HCT116 (cell line): ENCODE measurements around the gene UNC5C. TPM values are rescaled to one million over a fixed set of nuclear protein-coding genes. Genes with fewer than 3 reads are reported as not detected.

ENCODE experiments used
- ATAC-seq: fragments of 200-7000 bp; cut with Tn5 transposase; 2 replicates; pipeline ENCODE4 v1.9.1; 2020; ENCODE audit warnings: mild to moderate bottlenecking, moderate library complexity
- BruUV-seq: library from RNA; stranded (reverse); fragments of 400-500 nt; replicated peaks from 2 replicates; lab custom pipeline; 2021; lab: Mats Ljungman, UMichigan
- CTCF ChIA-PET: fragments of 300-600 bp; sonication (Branson Sonifier 250); formaldehyde crosslinking; loops from one replicate; lab custom pipeline; 2021; ENCODE audit warnings: antibody characterized with exemption; lab: Charles Lee
- POLR2A ChIA-PET: fragments of 300-600, 350-600 bp; sonication (Branson Sonifier 250); formaldehyde crosslinking; loops from one replicate; lab custom pipeline; 2021; ENCODE audit warnings: antibody characterized with exemption; lab: Charles Lee
- RAD21 ChIA-PET, 2 experiments: fragments of 300-600 bp; sonication (Branson Sonifier 250); formaldehyde crosslinking; loops; one replicate each; lab custom pipeline; 2023; ENCODE audit warnings: low total read pairs in 2 of 2; ENCODE audit not compliant: uncharacterized antibody in 2 of 2, unreplicated experiment in 2 of 2, low non-redundant PET in 1 of 2; lab: Charles Lee
- DNase-seq: peaks from one replicate; pipeline ENCODE4 v3.0.0-alpha.2; 2010; ENCODE audit warnings: low read depth, low spot score
- H2AFZ ChIP-seq: fragments of 200-600 bp; shearing (Covaris generic), sonication (generic); 2 replicates; pipeline ENCODE4 v1.6.1; 2017; ENCODE audit warnings: low read depth, mixed run types, mixed read lengths, antibody characterized with exemption, low read length; ENCODE audit not compliant: poor library complexity, severe bottlenecking
- H3K27ac ChIP-seq: 2 replicates; pipeline ENCODE4 v1.5.1; 2012; ENCODE audit warnings: low read depth, low read length
- H3K27me3 ChIP-seq: fragments of 200-600 bp; sonication (generic); 2 replicates; pipeline ENCODE4 v1.6.1; 2016; ENCODE audit warnings: mixed run types, low read length, mixed read lengths; ENCODE audit not compliant: insufficient read depth
- H3K36me3 ChIP-seq, 2 experiments: fragments of 200-500 bp in 1 of 2; fragments of 200-600 bp in 1 of 2; sonication (Bioruptor generic) in 1 of 2; sonication (generic) in 1 of 2; 2 replicates each; pipeline versions ENCODE4 v1.5.1 to v1.6.1; 2014 to 2016; ENCODE audit warnings: low read length in 2 of 2, inconsistent platforms in 1 of 2, mixed read lengths in 1 of 2, mixed run types in 1 of 2; ENCODE audit not compliant: insufficient read depth in 2 of 2, control insufficient read depth in 1 of 2
- H3K4me1 ChIP-seq, 2 experiments: fragments of 200-600 bp in 1 of 2; sonication (generic) in 1 of 2; 2 replicates each; pipeline versions ENCODE4 v1.5.1 to v1.6.1; 2012 to 2017; ENCODE audit warnings: low read length in 2 of 2, inconsistent platforms in 1 of 2, mild to moderate bottlenecking in 1 of 2, mixed read lengths in 1 of 2, mixed run types in 1 of 2, moderate library complexity in 1 of 2; ENCODE audit not compliant: insufficient read depth in 2 of 2, control insufficient read depth in 1 of 2
- H3K4me2 ChIP-seq: fragments of 200-600 bp; sonication (generic); 2 replicates; pipeline ENCODE4 v1.6.1; 2017; ENCODE audit warnings: mixed run types, low read length, mixed read lengths
- H3K4me3 ChIP-seq, 2 experiments: fragments of 200-600 bp in 1 of 2; sonication (generic) in 1 of 2; replicated peaks in 1 of 2; 2 replicates each; pipeline ENCODE4 v1.5.1; 2011 to 2016; ENCODE audit warnings: low read length in 2 of 2, control low read depth in 1 of 2, low read depth in 1 of 2, mild to moderate bottlenecking in 1 of 2, mixed read lengths in 1 of 2, mixed run types in 1 of 2
- H3K79me2 ChIP-seq: fragments of 200-600 bp; sonication (generic); 2 replicates; pipeline ENCODE4 v1.6.1; 2017; ENCODE audit warnings: mild to moderate bottlenecking, mixed run types, low read length, moderate library complexity, mixed read lengths; ENCODE audit not compliant: insufficient read depth
- H3K9ac ChIP-seq: fragments of 200-600 bp; sonication (generic); 2 replicates; pipeline ENCODE4 v1.6.1; 2016; ENCODE audit warnings: low read length, mixed read lengths
- H3K9me2 ChIP-seq: fragments of 200-600 bp; sonication (generic), shearing (Covaris generic); 2 replicates; pipeline ENCODE4 v1.6.1; 2017; ENCODE audit warnings: mixed run types, mild to moderate bottlenecking, moderate library complexity; ENCODE audit not compliant: insufficient read depth
- H3K9me3 ChIP-seq, 2 experiments: fragments of 200-500 bp in 1 of 2; fragments of 200-600 bp in 1 of 2; sonication (Bioruptor generic) in 1 of 2; sonication (generic) in 1 of 2; 2 replicates each; pipeline ENCODE4 v1.6.1; 2014 to 2017; ENCODE audit warnings: low read length in 2 of 2, mixed read lengths in 2 of 2, inconsistent platforms in 1 of 2, low read depth in 1 of 2, mild to moderate bottlenecking in 1 of 2, mixed run types in 1 of 2, moderate library complexity in 1 of 2; ENCODE audit not compliant: control insufficient read depth in 1 of 2, insufficient read depth in 1 of 2
- H4K20me1 ChIP-seq: fragments of 200-600 bp; sonication (generic), shearing (Covaris generic); 2 replicates; pipeline ENCODE4 v1.6.1; 2017; ENCODE audit warnings: mixed run types, mild to moderate bottlenecking, moderate library complexity; ENCODE audit not compliant: insufficient read depth
- ELF1 ChIP-seq: IDR thresholded peaks from 2 replicates; pipeline ENCODE4 v1.6.1; 2012; ENCODE audit warnings: low read depth, borderline replicate concordance
- FOSL1 ChIP-seq: IDR thresholded peaks from 2 replicates; pipeline ENCODE4 v1.6.1; 2012; ENCODE audit warnings: low read depth
- TCF7L2 ChIP-seq: IDR thresholded peaks from 2 replicates; pipeline ENCODE4 v1.7.0; 2011; ENCODE audit warnings: borderline replicate concordance, inconsistent platforms; ENCODE audit not compliant: insufficient read depth, insufficient read length; ENCODE audit errors: extremely low read depth
- intact Hi-C: fragments of 100-400 bp; cut with micrococcal nuclease; formaldehyde crosslinking; loops from 2 replicates; pipeline ENCODE4 v1.10.0; 2022
- total RNA-seq: library from RNA; stranded (reverse); gene quantifications from one replicate; pipeline ENCODE4 v1.2.1, GENCODE V29; 2021; ENCODE audit not compliant: unreplicated experiment
- TF ChIP-seq, protein P1 (sequence below): IDR thresholded peaks from 2 replicates; pipeline ENCODE4 v1.6.1; 2012
- TF ChIP-seq, protein P2 (sequence below), 3 experiments: fragments of 200-600 bp in 1 of 3; sonication (generic) in 1 of 3; IDR thresholded peaks in 2 of 3; conservative IDR thresholded peaks in 1 of 3; 2 replicates each; pipeline ENCODE4 v1.5.1; 2012 to 2017; ENCODE audit warnings: low read depth in 2 of 3, low read length in 2 of 3, antibody characterized with exemption in 1 of 3, borderline replicate concordance in 1 of 3, control low read depth in 1 of 3, mild to moderate bottlenecking in 1 of 3, mixed read lengths in 1 of 3, mixed run types in 1 of 3, moderate library complexity in 1 of 3; ENCODE audit not compliant: insufficient read depth in 1 of 3

The UNC5C gene
- total RNA-seq, 1 experiment from 2014 or later = not detected

DNA sequence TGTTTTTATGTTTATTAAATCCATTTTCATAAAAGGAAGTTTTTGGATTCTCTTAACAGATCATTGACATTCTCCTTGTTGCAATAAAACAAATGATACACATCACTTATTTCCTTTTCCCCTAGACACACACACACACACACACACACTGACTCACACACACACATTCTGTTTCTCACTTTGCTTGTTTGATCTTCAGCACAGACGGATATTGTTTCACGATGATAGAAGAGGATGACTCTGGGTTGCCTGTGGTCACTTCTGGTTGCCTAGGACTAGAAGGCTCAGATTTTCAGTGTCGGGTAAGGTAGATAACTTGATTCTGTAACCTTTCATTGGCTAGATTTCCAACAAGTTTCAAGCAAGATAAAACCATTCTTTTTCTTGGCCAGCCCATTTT lies 434.3 kb downstream of the UNC5C start:
- ChIA-PET RAD21 (no interaction called here), POLR2A (no interaction called here), CTCF (interaction anchor here (1.3 kb wide), 1 partner anchor 10 kb away, joined by 4 read pairs; no protein-coding TSS in a partner anchor)
- no peaks in the 10 kb centered on the region for H3K79me2 ChIP-seq
- TF ChIP-seq, protein P1, sequence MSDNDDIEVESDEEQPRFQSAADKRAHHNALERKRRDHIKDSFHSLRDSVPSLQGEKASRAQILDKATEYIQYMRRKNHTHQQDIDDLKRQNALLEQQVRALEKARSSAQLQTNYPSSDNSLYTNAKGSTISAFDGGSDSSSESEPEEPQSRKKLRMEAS = no peak
- TF ChIP-seq ELF1 = no peak
- no peak for TF ChIP-seq FOSL1
- TF ChIP-seq, protein P2, sequence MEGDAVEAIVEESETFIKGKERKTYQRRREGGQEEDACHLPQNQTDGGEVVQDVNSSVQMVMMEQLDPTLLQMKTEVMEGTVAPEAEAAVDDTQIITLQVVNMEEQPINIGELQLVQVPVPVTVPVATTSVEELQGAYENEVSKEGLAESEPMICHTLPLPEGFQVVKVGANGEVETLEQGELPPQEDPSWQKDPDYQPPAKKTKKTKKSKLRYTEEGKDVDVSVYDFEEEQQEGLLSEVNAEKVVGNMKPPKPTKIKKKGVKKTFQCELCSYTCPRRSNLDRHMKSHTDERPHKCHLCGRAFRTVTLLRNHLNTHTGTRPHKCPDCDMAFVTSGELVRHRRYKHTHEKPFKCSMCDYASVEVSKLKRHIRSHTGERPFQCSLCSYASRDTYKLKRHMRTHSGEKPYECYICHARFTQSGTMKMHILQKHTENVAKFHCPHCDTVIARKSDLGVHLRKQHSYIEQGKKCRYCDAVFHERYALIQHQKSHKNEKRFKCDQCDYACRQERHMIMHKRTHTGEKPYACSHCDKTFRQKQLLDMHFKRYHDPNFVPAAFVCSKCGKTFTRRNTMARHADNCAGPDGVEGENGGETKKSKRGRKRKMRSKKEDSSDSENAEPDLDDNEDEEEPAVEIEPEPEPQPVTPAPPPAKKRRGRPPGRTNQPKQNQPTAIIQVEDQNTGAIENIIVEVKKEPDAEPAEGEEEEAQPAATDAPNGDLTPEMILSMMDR (IDR thresholded peaks at IDR 0.05 in 2 of 3, conservative IDR thresholded peaks at IDR 0.05 in 1 of 3; ENCODE audit: borderline replicate concordance in 1 of 3, insufficient read depth in 1 of 3, low read depth in 2 of 3, low read length in 2 of 3) = no peak
- TF ChIP-seq TCF7L2 = no peak
- H3K27me3 ChIP-seq = no peaks in the 10 kb centered on the region
- no peaks in the 10 kb centered on the region for H3K36me3 ChIP-seq
- H3K9me2 ChIP-seq = no peaks in the 10 kb centered on the region
- no peak overlapping the region for H2AFZ ChIP-seq
- no TSS peak for BruUV-seq
- H3K4me3 ChIP-seq = no peak overlapping the region
- H3K4me2 ChIP-seq = no peak overlapping the region
- no peak for DNase-seq
- intact Hi-C loops = loop anchor here (10.0 kb wide), 1 partner anchor 810 kb away; no protein-coding TSS in a partner anchor
- no peak overlapping the region for H3K27ac ChIP-seq
- no peaks in the 10 kb centered on the region for H3K9me3 ChIP-seq
- no peak for ATAC-seq
- no peak overlapping the region for H3K9ac ChIP-seq
- H4K20me1 ChIP-seq = no peaks in the 10 kb centered on the region
- H3K4me1 ChIP-seq = no peaks in the 10 kb centered on the region
